GM12878 (cell line): ENCODE data around the gene GDI2. TPM values are rescaled to one million over a fixed set of nuclear protein-coding genes. Genes with fewer than 3 reads are reported as not detected.

ENCODE experiments used
- ATF7 ChIP-seq: fragments of 450-650 bp; IDR thresholded peaks from 2 replicates; pipeline ENCODE4 v1.6.1; 2016; ENCODE audit warnings: low read depth, mild to moderate bottlenecking
- BRCA1 ChIP-seq: IDR thresholded peaks from 2 replicates; pipeline ENCODE4 v1.6.1; 2011; ENCODE audit warnings: low read depth, low read length, improper control_type of control experiment
- CBFB ChIP-seq: IDR thresholded peaks from 2 replicates; pipeline ENCODE4 v1.6.1; 2016; ENCODE audit warnings: antibody characterized with exemption, low read depth
- CBX3 ChIP-seq: fragments of 200-600 bp; sonication (generic); IDR thresholded peaks from 2 replicates; pipeline ENCODE4 v1.6.1; 2016; ENCODE audit warnings: low read depth, borderline replicate concordance
- CHD1 ChIP-seq: IDR thresholded peaks from 2 replicates; pipeline ENCODE4 v1.6.1; 2012; ENCODE audit warnings: low read depth, low read length, improper control_type of control experiment
- CHD2 ChIP-seq: IDR thresholded peaks from 2 replicates; pipeline ENCODE4 v1.6.1; 2011; ENCODE audit warnings: low read depth, low read length, improper control_type of control experiment, borderline replicate concordance
- DPF2 ChIP-seq: fragments of 450-650 bp; IDR thresholded peaks from 2 replicates; pipeline ENCODE4 v1.6.1; 2017; ENCODE audit warnings: mild to moderate bottlenecking
- EGR1 ChIP-seq, 2 experiments: IDR thresholded peaks; 1 replicate in 1 of 2; 2 replicates in 1 of 2; pipeline ENCODE4 v1.6.1; 2011 to 2012; ENCODE audit warnings: low read depth in 2 of 2, low read length in 2 of 2, borderline replicate concordance in 1 of 2, mild to moderate bottlenecking in 1 of 2, moderate library complexity in 1 of 2
- FOS ChIP-seq: IDR thresholded peaks from 3 replicates; pipeline ENCODE4 v1.6.1; 2011; ENCODE audit warnings: borderline replicate concordance; ENCODE audit not compliant: insufficient read length; ENCODE audit errors: extremely low read depth
- HCFC1 ChIP-seq: fragments of 150-350 bp; IDR thresholded peaks from 2 replicates; pipeline ENCODE4 v1.6.1; 2014; ENCODE audit warnings: low read length
- HDGF ChIP-seq: fragments of 450-650 bp; IDR thresholded peaks from 2 replicates; pipeline ENCODE4 v1.6.1; 2016; ENCODE audit warnings: antibody characterized with exemption
- MYB ChIP-seq: fragments of 150-350 bp; IDR thresholded peaks from 2 replicates; pipeline ENCODE4 v1.6.1; 2014; ENCODE audit warnings: mild to moderate bottlenecking, low read depth, low read length, borderline replicate concordance
- PML ChIP-seq: IDR thresholded peaks from 2 replicates; pipeline ENCODE4 v1.6.1; 2012; ENCODE audit warnings: low read length, inconsistent platforms
- POLR2A ChIP-seq: IDR thresholded peaks from 2 replicates; pipeline ENCODE4 v1.6.1; 2011; ENCODE audit warnings: low read depth, mild to moderate bottlenecking, low read length
- RAD51 ChIP-seq: fragments of 450-650 bp; IDR thresholded peaks from 2 replicates; pipeline ENCODE4 v1.6.1; 2016; ENCODE audit warnings: moderate library complexity, mild to moderate bottlenecking, inconsistent platforms
- RUNX3 ChIP-seq: IDR thresholded peaks from 2 replicates; pipeline ENCODE4 v1.6.1; 2012; ENCODE audit warnings: low read length, inconsistent platforms
- SIN3A ChIP-seq: IDR thresholded peaks from 2 replicates; pipeline ENCODE4 v1.6.1; 2012; ENCODE audit warnings: low read depth, low read length, improper control_type of control experiment
- SREBF1 ChIP-seq: IDR thresholded peaks from 2 replicates; pipeline ENCODE4 v1.6.1; 2012; ENCODE audit warnings: mild to moderate bottlenecking, low read length
- TCF3 ChIP-seq: IDR thresholded peaks from 2 replicates; pipeline ENCODE4 v1.6.1; 2012; ENCODE audit warnings: low read depth, mild to moderate bottlenecking, low read length, borderline replicate concordance; ENCODE audit not compliant: insufficient read depth
- WRNIP1 ChIP-seq: IDR thresholded peaks from 2 replicates; pipeline ENCODE4 v1.6.1; 2011; ENCODE audit warnings: low read depth, low read length, improper control_type of control experiment, borderline replicate concordance
- ZNF207 ChIP-seq: fragments of 450-650 bp; IDR thresholded peaks from 2 replicates; pipeline ENCODE4 v1.6.1; 2014; ENCODE audit warnings: antibody characterized with exemption, mild to moderate bottlenecking, borderline replicate concordance
- polyA plus RNA-seq, 11 experiments: library from polyadenylated mRNA; depleted of rRNA in 4 of 11; unstranded in 6 of 11; stranded (reverse) in 5 of 11; fragments of >200 nt; fragmentation: Nextera tagmentation in 4 of 11; fragmentation: Illumina TruSeq in 1 of 11; extraction: Ambion mirVana in 4 of 11; extraction: Trizol in 1 of 11; gene quantifications; 1 replicate in 1 of 11; 2 replicates in 10 of 11; pipeline versions ENCODE4 v1.2.1 to v1.2.3, GENCODE V29; 2011 to 2016; ENCODE audit warnings: inconsistent platforms in 2 of 11, missing spikeins in 2 of 11, low read depth in 1 of 11
- total RNA-seq, 4 experiments: library from RNA; depleted of rRNA in 3 of 4; stranded (reverse); fragments of >200 nt in 3 of 4; fragmentation: Illumina TruSeq in 1 of 4; extraction: Trizol in 1 of 4; gene quantifications; 2 replicates each; pipeline versions ENCODE4 v1.2.1 to v1.2.3, GENCODE V29; 2013 to 2021
- TF ChIP-seq, protein P1 (sequence below): fragments of 150-350 bp; IDR thresholded peaks from 2 replicates; pipeline ENCODE4 v1.6.1; 2014; ENCODE audit warnings: mild to moderate bottlenecking, low read depth, low read length
- TF ChIP-seq, protein P2 (sequence below): fragments of 450-650 bp; IDR thresholded peaks from 2 replicates; pipeline ENCODE4 v1.6.1; 2014; ENCODE audit warnings: mild to moderate bottlenecking
- TF ChIP-seq, protein P3 (sequence below): IDR thresholded peaks from 2 replicates; pipeline ENCODE4 v1.6.1; 2012; ENCODE audit warnings: low read length, inconsistent platforms

GDI2 gene
- total and polyA plus RNA-seq, 10 of the 15 experiments (the other 5 are each of a cell fraction or from before 2014, with no cell fraction given), result 261 to 395 (median 276) TPM

- TF ChIP-seq, protein P1, sequence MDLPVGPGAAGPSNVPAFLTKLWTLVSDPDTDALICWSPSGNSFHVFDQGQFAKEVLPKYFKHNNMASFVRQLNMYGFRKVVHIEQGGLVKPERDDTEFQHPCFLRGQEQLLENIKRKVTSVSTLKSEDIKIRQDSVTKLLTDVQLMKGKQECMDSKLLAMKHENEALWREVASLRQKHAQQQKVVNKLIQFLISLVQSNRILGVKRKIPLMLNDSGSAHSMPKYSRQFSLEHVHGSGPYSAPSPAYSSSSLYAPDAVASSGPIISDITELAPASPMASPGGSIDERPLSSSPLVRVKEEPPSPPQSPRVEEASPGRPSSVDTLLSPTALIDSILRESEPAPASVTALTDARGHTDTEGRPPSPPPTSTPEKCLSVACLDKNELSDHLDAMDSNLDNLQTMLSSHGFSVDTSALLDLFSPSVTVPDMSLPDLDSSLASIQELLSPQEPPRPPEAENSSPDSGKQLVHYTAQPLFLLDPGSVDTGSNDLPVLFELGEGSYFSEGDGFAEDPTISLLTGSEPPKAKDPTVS, result no peak
- TF ChIP-seq EGR1 (IDR thresholded peaks at IDR 0.05; ENCODE audit: borderline replicate concordance in 1 of 2, low read depth in 2 of 2, low read length in 2 of 2) (peak in 1 of 2 experiments; percentile 95; a peak in 2 of 3 replicates), CHD1 (no peak), FOS (no peak), CBFB (no peak), SIN3A (no peak; the same call in 1 of the 2 replicates), ATF7 (peak; percentile 89), POLR2A (peak; percentile 92), HCFC1 (no peak), BRCA1 (no peak), CHD2 (peak; percentile 50; the same call in 1 of the 2 replicates), WRNIP1 (no peak), TCF3 (peak; percentile 95), HDGF (no peak), RUNX3 (peak; percentile 70), PML (peak; percentile 71; the same call in 1 of the 2 replicates), ZNF207 (peak; percentile 43; the same call in 1 of the 2 replicates), MYB (no peak), DPF2 (peak; percentile 82; the same call in 1 of the 2 replicates), CBX3 (no peak), RAD51 (peak; percentile 59), SREBF1 (peak; percentile 47; the same call in 1 of the 2 replicates)
- TF ChIP-seq, protein P2, sequence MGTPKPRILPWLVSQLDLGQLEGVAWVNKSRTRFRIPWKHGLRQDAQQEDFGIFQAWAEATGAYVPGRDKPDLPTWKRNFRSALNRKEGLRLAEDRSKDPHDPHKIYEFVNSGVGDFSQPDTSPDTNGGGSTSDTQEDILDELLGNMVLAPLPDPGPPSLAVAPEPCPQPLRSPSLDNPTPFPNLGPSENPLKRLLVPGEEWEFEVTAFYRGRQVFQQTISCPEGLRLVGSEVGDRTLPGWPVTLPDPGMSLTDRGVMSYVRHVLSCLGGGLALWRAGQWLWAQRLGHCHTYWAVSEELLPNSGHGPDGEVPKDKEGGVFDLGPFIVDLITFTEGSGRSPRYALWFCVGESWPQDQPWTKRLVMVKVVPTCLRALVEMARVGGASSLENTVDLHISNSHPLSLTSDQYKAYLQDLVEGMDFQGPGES, result no peak
- TF ChIP-seq, protein P3, sequence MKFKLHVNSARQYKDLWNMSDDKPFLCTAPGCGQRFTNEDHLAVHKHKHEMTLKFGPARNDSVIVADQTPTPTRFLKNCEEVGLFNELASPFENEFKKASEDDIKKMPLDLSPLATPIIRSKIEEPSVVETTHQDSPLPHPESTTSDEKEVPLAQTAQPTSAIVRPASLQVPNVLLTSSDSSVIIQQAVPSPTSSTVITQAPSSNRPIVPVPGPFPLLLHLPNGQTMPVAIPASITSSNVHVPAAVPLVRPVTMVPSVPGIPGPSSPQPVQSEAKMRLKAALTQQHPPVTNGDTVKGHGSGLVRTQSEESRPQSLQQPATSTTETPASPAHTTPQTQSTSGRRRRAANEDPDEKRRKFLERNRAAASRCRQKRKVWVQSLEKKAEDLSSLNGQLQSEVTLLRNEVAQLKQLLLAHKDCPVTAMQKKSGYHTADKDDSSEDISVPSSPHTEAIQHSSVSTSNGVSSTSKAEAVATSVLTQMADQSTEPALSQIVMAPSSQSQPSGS, result peak; percentile 65
These were observed 27.4 kb upstream of the GDI2 start (continued) for GRCh38 chr10:5840314-5841307.
